GM21447 (cell line): ENCODE data around the gene ATP10B.
A peak's percentile ranks its signal among the peaks of the same experiment; 100 is the strongest.
"Not testable (repeated sequence)": the region's sequence is repeated elsewhere in the genome, so short reads cannot be mapped to it uniquely, and the experiment has no call there.

Experiments used
- ATAC-seq: cut with Tn5 transposase; IDR thresholded peaks from one replicate; pipeline ENCODE4 v1.9.1; 2021; ENCODE audit not compliant: unreplicated experiment

The ATP10B gene, protein sequence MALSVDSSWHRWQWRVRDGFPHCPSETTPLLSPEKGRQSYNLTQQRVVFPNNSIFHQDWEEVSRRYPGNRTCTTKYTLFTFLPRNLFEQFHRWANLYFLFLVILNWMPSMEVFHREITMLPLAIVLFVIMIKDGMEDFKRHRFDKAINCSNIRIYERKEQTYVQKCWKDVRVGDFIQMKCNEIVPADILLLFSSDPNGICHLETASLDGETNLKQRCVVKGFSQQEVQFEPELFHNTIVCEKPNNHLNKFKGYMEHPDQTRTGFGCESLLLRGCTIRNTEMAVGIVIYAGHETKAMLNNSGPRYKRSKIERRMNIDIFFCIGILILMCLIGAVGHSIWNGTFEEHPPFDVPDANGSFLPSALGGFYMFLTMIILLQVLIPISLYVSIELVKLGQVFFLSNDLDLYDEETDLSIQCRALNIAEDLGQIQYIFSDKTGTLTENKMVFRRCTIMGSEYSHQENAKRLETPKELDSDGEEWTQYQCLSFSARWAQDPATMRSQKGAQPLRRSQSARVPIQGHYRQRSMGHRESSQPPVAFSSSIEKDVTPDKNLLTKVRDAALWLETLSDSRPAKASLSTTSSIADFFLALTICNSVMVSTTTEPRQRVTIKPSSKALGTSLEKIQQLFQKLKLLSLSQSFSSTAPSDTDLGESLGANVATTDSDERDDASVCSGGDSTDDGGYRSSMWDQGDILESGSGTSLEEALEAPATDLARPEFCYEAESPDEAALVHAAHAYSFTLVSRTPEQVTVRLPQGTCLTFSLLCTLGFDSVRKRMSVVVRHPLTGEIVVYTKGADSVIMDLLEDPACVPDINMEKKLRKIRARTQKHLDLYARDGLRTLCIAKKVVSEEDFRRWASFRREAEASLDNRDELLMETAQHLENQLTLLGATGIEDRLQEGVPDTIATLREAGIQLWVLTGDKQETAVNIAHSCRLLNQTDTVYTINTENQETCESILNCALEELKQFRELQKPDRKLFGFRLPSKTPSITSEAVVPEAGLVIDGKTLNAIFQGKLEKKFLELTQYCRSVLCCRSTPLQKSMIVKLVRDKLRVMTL (N-terminal part only)

DNA sequence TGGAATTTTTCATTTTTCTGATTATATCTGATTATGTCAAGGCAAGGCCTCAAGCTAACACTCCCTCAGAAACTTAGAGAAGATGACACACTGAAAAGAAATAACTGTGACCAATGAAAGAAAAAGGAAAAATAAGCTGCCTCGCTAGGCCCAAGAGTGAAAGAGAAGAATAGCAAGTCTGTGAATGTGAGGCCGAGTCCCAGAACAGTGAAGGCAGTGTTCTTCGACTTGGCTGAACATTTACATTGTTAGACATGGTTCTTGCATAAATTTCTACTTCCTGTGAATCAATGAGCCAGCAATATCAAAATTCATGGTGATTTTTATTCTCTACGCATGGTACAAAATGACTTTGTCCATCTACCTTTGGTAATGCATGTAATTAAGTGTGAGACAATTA, at the start of gene ATP10B:
ATP10B (minus strand) TSS at position 163 of the 400 bp plus-strand sequence. CDS start 164,137 bp downstream, outside the sequence.
- no peak for ATAC-seq

DNA sequence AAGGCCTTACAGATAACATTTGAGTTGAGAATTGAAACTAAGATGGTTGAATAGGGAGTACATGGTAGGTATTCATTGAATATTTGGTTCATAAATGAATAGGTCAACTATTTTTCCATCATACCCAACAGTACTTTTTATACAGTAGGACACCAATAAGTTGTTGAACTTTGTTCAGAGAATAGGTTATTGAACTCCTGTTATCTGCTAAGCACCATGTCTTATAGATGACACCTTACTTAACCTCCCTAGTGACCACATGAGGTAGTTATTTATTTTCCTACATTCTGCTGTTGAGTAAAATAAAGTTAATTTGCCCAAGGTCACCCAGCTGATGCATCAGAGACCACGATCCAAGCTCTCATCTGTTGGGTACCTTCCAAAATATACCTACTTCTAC, 49.6 kb upstream of the ATP10B start:
- no peak for ATAC-seq

DNA sequence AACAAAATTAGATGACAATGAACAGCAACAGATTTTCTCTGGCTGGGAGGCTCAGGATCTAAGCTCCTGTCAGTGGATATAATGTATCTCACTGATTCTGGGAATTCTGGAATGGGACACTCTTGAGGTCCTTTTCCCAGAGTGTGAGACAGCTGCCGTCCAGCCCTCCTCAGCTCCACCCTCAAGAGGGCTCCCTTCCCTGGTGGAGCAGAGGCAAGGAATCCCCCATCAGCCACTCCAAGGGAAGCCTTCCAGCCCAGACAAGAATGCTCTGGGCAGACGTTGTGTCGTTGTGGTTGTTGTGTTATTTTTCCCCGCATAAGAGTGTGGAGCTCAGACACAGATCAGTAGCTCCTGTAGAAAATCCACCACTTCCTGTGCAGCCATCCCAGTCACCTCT, 47.7 kb upstream of the ATP10B start:
- no peak for ATAC-seq

DNA sequence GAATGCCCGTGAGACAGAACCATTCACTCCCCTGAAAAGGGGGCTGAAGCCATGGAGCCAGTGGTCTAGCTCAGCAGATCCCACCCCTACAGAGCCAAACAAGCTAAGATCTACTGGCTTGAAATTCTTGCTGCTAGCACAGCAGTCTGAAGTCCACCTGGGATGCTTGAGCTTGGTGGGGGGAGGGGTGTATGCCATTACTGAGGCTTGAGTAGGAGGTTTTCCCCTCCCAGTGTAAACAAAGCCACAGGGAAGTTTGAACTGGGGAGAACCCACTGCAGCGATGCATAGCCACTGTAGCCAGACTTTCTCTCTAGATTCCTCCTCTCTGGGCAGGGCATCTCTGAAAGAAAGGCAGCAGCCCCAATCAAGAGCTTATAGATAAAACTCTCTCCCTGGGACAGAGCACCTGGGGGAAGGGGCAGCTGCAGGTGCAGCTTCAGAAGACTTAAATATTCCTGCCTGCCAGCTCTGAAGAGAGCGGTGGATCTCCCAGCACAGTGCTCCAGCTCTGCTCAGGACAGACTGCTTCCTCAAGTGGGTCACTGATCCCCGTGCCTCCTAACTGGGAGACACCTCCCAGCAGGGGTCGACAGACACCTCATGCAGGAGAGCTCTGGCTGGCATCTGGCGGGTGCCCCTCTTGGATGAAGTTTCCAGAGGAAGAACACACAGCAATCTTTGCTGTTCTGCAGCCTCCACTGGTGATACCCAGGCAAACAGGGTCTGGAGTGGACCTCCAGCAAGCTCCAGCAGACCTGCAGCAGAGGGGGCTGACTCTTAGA, 41.4 kb upstream of the ATP10B start:
- not testable (repeated sequence) for ATAC-seq

DNA sequence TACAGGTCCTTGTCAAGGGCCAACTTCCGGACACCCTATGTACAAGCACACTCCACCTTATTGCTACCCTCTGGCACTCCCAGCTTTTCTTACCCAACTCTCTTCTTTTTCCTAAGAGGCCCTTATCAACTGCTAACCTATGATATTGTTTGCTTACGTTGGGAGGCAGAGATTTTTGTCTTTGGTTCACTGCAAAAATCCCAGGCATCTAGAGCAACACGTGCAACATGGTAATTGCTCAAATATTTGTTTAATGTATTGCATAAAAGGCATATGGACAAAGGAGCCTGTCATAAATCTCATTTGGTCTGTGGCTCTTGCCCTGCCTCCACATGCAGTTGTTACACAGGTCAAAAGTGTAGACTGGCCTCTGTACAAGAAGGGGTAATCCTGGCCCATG, 35.8 kb upstream of the ATP10B start:
- ATAC-seq, result no peak

DNA sequence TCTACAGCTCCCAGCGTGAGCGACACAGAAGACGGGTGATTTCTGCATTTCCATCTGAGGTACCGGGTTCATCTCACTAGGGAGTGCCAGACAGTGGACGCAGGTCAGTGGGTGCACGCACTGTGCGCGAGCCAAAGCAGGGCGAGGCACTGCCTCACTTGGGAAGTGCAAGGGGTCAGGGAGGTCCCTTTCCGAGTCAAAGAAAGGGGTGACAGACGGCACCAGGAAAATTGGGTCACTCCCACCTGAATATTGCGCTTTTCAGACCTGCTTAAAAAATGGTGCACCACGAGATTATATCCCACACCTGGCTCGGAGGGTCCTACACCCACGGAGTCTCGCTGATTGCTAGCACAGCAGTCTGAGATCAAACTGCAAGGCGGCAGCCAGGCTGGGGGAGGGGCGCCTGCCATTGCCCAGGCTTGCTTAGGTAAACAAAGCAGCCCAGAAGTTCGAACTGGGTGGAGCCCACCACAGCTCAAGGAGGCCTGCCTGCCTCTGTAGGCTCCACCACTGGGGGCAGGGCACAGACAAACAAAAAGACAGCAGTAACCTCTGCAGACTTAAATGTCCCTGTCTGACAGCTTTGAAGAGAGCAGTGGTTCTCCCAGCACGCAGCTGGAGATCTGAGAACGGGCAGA, 21.7 kb upstream of the ATP10B start:
- ATAC-seq, result not testable (repeated sequence)

DNA sequence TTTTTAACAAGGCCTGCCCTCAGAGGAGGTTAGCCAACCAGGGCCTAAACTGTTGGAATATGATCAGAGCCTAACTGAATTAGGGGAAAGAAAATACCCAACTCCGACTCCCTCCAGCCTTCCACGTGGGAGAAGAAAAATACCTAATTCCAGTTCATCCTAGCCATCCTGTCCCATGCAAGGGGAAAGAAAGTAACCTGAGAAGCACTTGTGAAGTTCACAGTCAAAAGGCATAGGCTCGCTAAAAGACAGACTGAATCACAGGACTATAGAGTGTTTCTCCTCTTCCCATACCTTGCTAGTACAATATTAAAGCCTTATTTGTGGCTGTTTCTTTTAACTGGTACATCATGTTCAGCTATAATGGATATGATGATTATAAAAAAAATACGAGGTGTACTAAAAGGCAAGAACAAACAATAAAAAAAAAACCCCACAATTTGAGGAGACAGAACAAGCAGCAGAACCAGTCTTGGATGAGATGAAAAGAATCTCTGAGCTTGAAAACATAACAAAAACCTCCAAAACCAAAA, 18.0 kb upstream of the ATP10B start:
- no peak for ATAC-seq

DNA sequence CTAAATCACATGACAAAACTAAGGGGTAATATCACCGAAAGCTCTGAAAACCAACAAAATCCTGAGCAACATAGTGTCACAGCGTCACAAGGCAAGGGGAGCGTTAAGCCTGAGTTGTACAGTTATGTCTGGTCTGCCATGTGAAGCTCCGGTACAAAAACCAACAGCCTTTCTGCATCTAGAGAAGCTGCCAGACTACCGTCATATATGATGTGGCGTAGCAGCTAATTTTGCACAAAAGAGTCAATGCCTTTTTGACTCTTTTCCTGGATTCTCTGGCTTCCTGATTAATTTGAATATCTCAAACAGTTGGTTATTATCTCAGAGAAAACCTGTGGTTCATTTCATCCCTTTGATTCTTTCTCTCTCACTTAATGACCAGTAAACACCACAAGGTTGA, 16.0 kb upstream of the ATP10B start:
- no peak for ATAC-seq

DNA sequence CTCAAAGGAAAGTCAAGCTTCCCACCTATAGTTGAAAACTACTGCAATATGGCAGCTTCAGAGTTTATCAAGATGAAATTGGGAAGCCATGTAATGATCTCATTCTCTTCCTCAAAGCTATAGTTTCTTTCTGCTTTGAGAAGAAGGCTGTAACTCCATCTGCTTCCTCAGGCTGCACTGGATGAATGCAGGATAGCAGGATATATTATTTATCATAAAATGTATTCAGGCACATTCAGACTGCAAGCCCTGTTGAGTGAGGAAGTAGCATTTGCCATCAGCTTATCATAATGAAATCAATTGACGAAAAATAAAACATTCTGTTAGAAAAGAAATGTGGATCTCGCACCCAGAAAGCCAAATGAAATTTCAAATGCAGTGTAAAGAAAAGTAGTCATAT, 560 bp downstream of the ATP10B start:
- no peak for ATAC-seq

DNA sequence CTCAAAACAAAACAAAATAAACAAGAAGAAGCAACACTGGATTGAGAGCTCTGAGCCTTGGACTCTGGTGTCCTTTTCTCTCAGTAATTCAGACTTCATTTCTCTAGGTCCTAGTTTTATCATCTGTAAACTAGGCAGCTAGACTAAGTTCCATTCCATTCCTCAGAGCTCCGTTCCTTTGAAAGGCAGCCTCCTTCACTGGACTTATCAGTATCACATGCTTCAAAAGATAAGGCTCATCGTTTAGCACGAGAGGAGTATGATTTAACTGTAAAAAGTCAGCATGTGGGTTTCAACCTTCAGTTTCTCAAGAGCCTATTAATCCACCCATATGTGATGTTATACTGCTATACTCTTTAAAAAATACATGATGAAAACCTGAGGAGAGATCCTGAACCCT, 1.6 kb downstream of the ATP10B start:
- ATAC-seq, result no peak

DNA sequence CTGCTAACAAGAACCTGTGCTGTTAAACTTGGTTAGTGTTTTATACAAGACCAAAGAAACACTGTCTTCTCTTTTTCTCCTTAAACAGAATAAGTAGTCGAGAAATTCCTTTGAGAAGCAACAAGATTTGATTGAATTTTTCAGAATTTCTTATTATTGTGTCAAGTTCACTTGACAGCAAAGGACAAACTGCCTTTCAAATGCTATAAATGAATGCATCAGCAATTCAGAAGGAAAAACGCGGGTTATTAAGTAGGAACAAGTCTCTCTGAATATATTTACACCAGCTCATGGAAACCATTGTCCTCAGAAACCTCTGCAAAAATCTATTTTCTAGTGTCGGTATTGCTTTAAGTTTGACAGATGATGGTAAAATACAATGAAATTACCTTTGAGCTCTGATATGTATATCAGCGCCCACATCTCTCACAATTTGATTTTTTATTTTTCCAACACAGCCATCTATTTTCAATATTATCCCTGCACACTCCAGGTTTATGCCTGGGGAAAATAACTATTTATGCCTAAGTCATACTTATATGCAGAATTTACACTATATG, 4.4 kb downstream of the ATP10B start:
- ATAC-seq, result no peak

DNA sequence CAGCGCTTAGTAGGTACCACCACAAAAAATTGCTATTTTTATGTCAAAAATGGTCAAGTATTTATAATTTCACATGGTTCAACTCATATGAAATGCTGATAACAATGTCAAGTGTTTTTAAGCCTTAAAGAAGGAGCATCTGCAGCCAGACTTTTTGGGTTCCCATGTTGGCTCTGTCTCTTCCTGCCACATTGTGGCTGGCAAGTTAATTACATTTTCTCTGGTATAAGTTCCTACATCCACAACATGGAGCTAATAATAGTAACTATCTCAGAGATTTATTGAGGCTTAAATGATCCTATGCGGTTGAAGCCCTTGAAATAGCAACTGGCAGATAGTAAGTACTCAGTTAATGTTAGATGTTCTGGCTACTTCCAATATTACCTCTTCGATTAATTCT, 5.4 kb downstream of the ATP10B start:
- ATAC-seq, result no peak

DNA sequence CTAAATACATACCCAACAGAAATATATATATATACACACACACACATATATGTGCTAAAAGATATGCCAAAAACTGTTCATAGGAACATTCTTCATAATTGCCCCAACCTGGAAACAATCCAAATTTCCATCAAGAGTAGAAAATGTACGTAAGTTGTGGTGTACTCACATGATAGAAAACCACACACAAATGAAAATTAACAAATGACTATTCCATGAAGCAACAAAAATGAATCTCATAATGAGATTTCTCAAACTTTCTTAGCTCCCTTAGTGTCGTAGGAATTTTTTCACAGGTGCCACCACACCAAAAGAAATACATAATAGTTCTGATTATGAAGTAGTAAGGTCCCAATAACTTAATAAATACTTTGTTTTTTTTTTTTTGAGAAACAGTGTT, 7.8 kb downstream of the ATP10B start:
- no peak for ATAC-seq

DNA sequence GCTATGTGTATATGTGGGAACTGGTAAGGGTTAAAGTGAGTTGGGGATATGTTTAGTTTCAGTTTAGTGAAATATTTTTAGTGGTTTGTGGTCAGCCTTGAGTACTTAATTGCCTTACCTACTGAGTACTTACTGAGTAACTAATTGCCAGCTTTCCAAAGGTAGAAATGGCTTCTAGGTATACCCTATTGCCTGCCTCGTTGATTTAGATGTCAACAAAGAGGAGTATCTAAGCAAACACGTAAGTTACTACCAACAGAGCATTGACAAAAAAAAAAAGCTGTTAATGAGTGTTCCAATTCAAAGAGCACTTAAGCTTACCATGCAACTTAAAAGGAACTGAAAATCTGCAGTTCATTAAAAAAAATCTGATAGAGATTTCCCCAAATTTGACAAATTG, 8.8 kb downstream of the ATP10B start:
- ATAC-seq, result peak; percentile 99

DNA sequence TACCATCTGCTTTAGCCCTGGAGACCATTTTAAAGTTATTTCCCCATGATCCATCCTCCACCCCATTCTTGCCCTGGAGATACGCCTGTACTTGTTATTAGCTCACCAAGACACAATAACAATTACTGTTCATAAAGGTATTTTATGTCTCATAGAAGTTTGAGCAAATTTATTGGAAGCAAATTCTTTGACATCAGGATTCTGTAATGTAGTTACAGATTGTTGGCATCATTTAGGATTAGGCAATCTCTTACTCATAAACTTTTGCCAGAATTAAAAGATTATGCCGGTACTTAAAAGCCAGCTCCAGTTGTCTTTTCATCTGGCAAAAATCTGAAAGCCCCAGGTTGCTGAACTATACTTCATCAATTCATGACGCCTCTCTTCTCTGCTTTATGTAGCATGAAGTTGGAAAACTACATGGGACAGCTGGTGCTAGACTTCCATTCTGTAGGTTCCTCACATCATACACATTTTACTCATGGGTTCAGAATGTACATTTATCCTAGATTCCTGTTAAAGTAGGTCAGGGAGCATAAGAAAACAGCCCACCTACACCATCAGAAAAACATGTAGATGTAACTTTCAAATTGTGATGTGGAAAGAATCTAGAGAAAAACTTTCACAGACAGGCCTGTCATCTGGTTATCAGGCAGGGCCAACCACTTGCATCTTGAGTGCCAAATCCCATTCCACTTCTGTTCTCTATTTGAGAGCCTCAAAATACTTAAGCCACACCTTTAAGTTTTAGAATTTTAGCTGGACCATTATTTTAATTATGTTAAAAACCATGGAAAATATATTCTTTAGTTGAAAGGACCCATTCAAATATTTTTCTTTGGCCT, 14.0 kb downstream of the ATP10B start:
- no peak for ATAC-seq

DNA sequence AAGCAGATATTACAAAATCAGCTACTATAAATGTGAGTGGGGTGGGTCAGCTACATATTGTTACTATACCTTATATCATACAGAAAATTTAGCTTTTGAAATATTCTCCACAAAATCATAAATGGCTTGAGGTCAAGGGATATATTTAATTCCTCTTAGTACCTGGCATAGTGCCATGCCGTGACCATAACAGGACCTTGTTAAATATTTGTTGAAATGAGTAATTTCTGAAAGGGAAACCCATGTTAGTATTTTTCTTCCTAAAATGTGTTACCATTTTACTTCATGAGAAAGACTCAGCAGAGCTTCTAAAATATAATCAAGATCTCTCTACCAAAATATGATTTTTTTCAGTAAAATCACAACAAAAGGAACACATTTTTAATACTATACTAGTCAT, 14.8 kb downstream of the ATP10B start:
- peak; percentile 29 for ATAC-seq

DNA sequence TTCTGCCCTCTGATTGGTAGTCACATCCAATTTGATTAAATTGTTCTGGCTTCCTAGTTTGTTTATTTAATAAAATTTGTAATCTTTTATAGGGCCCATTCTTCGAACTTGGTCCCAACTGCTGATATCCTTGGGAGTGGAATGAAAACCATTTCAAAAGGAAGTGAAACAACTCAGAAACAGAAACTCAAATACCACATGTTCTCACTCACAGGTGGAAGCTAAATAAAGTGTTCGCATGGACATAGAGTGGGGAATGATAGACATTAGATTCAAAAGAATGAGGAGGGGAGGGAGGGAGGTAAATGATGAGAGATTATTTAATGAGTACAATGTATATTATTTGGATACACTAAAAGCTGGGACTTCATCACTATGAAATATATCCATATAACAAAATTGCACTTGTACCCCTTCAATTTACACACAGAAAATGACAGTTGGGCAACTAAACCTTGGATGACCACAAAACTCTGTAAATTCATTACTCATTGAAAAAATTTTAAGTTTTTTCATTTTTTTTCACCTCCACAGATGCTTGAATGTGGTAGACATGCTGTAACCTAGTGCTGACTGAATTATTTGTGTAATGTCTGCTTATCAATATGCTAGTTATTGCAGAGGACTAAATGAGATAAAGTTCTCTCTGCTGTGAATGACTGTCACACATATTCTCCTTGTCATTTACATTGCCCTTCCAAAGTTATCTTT, 16.0 kb downstream of the ATP10B start:
- ATAC-seq, result peak; percentile 80

DNA sequence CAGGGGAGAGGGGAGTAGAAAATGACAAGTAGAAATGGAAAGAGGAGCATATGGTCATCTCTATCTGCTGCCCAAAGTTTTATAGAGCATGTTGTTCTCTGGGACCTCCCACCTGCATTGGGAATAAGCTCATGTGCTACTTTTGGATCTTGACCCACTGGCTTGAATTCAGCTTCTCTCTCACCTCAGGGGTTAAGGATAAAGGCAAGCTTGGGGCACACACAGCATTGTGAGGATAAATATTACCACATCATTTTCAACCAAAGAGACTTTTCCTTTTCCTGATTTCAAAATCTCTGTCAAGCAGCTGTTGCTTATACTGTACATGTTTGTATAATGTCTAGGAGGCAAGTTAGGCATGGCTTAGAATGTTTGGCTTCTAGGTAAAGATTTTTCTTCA, 16.6 kb downstream of the ATP10B start:
- ATAC-seq, result peak; percentile 19
